NK-92 (cell line): ENCODE results near the gene GPS1.
"Not testable (repeated sequence)": the region's sequence is repeated elsewhere in the genome, so short reads cannot be mapped to it uniquely, and the experiment has no call there.

ENCODE experiments used
- DNase-seq: peaks from one replicate; lab custom pipeline; 2025; ENCODE audit not compliant: unreplicated experiment; lab: John Stamatoyannopoulos, UW

Gene GPS1

DNA sequence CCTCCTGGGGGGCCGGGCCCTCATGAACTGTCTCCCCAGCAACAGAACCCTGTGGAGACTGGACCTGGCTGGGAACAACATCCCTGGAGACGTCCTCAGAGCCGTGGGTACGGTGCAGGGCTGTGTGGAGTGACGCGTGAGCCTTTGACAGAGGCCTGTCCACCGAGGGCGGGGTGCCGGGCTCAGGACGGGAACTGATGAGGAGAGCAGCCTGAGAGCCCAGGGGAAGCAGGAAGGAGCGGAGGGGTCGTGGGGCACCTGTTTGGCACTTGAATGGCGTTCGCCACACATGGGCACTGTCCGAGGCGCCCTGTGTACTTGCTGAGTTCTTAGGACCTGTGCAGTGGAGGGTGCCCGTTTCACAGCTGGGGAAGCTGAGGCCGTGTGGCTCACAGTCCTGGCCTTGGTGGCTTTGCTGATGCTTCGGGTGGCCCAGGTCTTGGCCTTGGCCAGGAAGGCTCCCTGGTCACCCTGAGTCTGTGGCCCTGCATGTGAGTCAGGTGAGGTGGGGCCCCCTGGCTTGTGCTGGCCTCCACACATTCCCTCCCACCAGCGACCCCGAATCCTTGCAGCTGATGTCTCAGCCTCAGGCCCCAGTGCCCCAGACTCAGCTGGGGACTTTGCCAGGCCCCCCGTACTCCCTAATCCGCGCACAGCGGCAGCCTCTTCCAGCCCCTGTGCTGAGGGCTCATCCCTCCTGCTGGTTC is 26.1 kb upstream of the GPS1 start:
- no peak for DNase-seq

DNA sequence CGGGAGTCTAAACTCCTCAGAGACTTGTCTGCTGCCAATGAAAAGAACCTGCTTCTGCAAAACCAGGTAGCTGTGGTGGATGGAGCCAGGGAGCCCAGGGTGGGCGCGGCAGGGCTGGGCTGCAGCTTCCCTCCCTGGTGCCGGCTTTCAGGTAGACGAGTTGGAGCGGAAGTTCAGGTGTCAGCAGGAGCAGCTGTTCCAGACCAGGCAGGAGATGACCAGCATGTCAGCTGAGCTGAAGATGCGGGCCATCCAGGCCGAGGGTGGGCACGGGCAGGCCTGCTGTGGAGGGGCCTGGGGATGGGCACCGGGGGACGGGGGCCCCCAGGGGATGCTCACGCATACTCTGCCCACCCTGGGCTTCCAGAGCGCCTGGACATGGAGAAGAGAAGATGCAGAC is 23.5 kb upstream of the GPS1 start:
- DNase-seq, result no peak

DNA sequence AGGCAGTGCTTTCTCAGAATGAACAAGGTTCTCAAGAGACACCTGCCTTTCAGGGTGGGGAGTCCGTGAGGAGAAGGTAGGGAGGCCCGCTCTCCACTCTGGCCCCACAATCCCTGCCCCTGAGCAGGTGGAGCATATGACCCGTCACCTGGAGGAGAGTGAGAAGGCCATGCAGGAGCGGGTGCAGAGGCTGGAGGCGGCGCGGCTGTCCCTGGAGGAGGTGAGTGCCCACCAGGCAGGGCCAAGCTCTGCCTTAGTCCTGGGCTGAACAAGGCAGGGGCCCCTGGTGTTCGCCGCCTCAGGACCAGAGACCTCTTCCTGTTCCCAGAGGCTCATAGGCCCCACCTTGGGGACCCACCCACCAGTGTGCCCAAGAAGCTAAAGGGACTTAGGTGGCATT is 22.7 kb upstream of the GPS1 start:
- DNase-seq, result no peak

DNA sequence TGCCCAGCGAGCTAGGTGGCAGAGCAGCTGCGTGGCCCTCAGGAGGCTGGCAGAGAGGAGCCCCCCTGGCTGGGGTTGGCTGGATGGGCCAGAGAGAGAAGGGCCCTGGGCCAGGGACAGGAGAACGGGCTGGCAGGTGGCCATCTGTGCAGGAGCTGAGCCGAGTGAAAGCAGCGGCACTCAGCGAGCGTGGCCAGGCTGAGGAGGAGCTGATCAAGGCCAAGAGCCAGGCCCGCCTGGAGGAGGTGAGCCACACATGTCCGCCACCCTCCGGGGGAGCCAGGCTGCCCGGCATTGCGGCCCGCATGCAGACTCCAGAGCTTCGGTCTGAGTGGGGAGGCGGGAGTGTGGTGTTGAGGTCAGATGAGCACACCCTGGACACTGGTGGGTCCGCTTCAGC is 22.3 kb upstream of the GPS1 start:
- no peak for DNase-seq

DNA sequence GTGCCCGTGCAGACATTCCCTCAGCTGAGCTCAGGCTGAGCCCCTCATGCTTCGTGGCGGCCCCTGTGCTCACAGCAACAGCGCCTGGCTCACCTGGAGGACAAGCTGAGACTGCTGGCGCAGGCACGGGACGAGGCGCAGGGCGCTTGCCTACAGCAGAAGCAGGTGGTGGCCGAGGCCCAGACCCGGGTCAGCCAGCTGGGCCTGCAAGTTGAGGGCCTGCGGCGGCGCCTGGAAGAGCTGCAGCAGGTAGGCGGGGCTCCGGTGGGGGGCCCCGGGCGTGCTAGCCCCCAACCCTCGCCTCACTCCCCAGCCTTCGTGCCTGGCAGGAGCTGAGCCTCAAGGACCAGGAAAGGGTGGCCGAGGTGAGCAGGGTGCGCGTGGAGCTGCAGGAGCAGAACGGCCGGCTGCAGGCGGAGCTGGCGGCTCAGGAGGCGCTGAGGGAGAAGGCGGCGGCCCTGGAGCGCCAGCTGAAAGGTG is 21.7 kb upstream of the GPS1 start:
- no peak for DNase-seq

DNA sequence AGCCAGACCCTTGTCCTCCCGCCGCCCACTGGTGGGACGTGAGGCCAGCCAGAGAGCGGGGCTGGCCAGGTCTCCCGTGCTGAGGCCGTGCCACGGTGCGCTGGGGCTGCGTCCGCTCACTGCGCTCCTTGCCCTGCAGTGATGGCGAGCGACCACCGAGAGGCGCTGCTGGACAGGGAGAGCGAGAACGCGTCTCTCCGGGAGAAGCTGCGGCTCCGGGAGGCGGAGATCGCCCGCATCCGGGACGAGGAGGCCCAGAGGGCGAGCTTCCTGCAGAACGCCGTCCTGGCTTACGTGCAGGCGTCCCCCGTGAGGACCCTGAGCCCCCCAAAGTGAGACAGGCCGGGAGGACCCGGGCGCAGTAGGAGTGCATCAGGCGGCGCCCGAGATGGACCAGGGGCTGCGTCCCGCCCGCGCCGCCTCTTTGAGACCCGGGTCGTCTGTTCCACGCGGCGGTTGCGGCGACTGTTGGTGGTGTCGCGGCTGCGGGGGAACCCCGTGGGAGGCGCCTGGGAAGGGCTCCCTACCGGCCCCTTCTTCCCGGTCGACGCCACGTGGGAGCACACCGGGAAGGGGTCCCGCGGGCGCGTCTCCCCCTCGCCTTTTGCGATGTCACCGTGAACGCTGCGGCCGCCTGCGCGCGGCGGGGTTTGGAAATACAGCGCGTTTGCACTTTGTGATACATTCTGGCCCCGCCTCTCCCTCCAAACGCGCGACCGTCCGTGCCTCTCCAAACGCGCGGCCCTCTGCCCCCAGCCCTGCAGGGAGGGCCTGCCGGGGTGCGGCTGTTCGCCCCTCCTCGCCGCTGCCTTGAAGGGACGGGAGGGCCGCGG is 21.0 kb upstream of the GPS1 start:
- no peak for DNase-seq

DNA sequence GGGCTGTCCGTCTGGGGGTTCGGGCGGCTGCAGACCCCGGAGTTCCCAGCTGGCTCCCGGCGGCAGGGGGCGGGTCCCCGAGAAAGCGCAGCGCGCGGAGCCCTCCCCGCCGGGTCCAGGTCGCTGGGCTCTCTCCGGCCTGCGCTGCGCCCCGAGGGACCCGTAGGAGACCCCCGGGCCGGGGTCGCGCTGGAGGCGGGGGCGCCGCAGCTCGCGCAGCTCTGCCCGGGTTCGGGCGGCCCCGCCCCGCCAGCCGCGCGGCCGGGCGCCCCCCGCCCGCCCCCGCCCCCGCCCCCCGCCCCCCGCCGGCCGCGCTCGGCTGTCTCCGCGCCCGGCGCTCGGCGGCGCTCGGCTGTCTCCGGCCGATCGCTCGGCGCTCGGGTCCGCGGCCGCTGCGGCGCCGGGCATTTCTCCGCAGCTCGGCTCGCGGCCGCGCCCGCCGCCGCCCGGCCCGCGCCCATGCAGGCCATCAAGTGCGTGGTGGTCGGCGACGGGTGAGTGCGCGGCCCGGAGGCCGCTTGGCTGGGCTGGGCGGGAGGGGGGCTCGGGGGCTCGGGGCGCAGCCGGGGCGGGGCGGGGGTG is 20.3 kb upstream of the GPS1 start, which contains the start of gene RAC3:
RAC3 (plus strand) TSS at position 376 of the 582 bp plus-strand sequence; CDS start at position 460, 84 bp downstream.
- no peak for DNase-seq

DNA sequence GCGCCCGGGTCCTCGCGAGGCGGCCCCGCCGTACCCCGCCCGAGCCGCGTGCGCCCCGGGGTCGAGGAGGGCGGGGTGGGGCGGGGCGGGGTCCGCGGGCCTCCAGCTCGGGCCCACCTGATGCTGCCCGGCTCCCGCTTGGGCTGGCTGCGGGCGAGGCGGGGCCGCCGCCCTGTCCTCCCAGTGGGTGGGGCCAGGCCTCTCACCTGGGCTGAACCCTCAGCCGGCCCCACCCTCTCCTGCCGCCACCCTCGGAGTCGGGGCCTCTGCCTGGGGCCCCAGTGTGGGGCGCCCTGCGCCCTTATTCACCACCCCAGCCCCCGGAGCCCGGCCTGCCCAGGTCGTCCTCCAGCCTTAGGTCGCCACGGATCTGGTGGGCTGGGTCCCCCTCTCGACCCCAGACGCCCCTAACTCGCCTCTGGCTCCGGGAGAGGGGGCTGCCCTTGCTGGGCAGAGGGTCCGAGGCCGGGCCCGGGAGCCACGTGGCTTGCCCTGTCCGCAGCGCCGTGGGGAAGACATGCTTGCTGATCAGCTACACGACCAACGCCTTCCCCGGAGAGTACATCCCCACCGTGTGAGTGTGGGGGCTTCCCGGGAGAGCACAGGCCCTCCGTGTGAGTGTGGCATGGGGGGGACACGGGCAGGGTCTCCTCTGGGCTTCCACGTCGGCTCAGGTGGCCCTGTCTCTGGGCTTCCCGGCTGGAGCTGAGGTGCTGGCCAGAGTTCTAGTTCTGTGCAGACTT is 19.6 kb upstream of the GPS1 start:
- no peak for DNase-seq

DNA sequence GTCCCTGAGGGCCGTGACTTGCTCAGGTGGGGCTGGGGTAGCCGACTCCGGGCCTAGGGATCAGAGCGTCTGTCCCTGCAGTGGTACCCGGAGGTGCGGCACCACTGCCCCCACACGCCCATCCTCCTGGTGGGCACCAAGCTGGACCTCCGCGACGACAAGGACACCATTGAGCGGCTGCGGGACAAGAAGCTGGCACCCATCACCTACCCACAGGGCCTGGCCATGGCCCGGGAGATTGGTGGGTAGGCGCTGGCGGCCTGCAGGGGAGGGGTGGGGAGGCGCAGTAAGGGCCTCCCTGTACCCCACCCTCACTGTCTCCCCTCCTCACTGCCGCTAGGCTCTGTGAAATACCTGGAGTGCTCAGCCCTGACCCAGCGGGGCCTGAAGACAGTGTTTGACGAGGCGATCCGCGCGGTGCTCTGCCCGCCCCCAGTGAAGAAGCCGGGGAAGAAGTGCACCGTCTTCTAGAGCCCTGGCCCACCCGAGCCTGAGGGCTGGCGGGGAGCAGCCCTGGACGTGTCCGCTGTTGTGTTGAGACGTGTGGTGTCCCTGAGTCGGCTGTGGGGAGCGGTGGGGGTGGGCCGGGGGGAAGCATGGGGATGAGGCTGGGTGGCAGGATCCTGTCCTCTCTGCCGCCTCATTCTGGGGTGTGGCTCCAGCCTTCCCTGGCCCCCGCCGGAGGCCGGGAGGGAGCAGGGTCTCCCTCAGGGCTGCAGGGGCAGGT is 18.2 kb upstream of the GPS1 start:
- DNase-seq, result no peak

DNA sequence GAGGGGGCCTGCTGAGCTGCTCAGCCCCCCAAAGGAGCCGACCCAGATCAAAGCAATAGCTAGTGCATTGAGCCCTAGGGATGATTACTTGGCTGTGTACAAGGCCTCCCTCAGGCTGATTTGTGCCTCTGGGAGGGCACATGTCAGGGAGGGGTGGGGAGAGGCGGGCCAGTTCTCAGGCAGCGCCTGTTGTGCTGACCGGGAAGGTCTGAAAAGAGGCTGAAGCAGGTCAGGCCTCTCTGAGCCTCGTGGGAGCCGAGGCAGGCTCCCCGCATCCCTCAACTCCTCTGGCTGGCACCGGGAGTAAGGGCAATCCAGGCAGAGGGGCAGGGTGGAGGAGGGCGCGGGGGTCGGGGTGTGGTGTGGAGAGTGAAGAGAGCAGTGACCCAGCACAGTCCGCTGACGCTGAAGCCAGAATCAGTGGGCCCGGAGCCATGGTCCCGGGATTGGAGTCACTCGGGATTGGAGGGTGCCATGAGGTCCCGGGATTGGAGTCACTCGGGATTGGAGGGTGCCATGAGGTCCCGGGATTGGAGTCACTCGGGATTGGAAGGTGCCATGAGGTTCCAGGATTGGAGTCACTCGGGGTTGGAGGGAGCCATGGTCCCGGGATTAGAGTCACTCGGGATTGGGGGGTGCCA is 17.2 kb upstream of the GPS1 start:
- no peak for DNase-seq

DNA sequence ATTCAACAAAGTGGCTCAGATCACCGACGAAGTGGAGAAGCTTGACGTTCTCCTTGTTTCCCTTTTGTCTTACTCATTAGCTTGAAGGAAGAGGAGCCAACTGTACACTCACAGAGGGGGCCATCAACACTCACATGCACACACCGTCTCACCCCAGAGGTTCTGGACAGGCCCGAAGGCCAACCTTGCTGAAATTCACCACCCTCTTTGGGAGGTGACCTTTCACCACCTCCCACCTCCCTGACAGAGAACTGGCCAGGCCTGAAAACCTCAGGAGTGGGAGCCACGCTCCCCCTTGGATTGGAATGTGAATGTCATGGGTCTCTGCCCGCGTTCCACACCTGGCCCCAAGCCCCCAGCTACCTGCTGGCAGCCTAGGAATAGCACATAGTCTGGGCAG is 16.2 kb upstream of the GPS1 start:
- DNase-seq, result no peak

DNA sequence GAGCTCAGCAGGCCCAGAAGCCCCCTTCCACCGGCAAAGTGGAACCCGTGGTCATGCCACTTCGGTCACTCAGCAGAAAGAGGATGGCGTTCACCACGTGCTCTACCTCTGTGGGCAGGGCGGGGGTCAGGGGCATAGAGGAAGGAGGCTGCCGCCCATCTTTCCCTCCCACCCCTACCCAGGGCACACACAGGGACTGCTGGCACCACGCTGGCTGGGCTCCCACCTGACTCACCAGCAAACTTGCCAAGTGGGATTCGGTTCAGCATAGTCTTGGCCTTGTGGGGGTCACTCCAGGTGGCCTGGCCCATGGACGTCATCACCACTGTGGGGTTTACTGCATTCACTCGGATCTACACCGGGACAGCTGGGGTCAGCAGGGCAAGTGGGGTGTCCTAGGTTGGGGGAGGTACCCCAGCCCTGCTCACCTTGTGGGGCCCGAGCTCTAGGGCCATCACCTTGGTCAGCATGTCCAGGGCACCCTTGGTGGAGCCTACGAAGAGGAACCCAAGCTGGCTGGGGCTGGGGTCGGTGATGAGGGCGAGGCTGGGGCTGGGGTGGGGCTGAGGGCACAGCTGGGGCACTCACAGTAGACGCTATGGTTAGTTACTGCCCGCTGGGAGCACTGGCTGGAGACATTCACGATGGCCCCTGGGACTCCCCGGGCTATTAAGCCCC is 15.6 kb upstream of the GPS1 start:
- DNase-seq, result no peak

DNA sequence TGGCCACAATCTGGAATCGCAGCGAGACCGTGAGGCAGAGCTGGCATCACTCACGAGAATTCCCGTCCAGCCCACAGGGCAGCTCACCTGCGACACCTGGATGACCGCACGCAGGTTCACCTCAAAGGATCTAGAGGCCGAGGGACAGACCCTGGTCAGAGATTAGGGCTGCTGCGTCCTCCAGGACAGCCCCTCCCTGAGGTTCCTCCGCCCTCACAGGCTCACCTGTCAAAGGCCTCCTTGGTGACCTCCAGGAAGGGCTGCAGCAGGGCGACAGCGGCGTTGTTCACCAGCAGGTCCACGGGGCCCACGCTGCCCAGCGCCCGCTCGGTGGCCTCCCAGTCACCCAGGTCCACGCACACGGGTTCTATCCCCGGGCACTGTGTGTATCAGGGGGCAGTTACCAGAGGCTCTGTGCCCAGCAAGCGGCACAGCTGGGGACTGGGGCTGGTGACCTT is 15.0 kb upstream of the GPS1 start:
- DNase-seq, result no peak

DNA sequence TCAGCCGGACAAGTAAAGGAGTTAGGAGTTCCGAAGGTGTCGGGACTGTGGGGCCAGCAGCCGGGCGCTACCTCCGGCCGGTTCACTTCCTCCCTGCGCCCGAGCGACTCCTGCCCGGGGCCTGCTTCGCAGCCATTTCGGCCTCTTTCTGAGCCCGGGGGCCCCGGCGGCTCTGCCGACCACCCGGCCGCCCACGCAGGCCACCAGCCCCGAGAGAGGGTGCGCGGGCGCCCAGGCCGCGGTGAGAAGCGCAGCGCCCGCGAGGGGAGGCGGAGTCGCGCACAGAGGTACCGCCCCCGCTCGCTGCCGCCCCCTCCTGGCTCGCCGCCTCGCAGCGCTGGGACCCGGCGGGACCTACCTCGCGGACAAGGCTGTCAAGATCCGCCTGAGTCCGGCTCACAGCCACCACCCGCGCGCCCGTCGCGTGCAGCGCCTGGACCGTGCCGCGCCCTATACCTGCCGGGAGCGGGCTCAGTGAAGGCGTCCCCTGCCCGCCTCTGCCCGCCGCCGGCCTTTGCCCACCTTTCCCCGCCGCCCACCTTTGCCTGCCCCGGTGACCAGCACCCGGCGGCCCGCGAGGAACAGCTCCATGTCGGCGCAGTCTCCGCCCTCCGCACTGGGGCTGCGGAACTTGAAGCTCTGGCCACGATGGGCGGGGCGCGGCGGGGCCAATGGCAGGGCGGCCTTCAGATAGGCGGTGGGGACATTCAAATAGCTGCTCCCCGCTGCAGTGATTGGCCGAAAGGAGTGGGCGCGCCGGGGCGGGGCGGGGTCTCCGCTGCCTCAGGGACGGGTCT is 14.4 kb upstream of the GPS1 start, which contains the start of gene DCXR:
DCXR (minus strand) TSS at position 606 of the 797 bp plus-strand sequence; CDS start at position 591, 15 bp downstream.
- peak; percentile 59 for DNase-seq

DNA sequence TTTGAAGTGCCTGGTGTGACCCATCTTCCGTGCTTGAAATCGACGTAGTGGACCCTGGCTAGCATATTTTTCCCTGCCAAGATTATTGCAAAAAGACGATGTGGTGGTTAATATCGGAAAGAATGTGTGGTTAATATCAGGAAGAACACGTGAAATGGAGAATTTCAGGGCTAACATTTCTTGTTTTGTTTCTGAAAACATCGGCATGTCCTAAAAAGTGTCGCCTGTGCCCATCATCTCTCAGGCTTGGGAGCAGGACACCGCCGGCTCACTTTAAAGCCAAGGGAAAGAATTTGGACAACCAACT is 13.9 kb upstream of the GPS1 start:
- no peak for DNase-seq

DNA sequence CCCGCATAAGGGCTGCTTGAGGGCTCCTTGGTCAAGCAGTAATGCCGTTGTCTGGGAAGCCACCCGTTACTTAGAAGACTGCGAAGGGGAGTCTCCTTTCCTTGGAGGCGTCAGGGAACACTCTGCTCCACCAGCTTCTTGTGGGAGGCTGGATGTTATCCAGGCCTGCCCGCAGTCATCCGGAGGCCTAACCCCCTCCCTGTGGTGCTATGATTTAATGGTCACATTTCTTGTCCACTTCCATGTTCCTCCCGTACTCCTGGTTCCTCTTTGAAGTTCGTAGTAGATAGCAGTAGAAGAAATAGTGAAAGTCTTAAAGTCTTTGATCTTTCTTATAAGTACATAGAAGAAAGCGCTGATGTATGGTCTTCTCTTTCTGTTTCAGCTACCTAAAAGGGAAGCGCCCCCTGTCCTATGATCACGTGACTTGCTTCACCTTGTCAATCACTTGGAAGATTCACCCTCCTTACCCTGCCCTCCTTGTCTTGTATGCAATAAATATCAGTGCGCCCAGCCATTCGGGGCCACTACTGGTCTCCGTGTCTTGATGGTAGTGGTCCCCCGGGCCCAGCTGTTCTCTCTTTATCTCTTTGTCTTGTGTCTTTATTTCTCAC is 12.8 kb upstream of the GPS1 start:
- not testable (repeated sequence) for DNase-seq

DNA sequence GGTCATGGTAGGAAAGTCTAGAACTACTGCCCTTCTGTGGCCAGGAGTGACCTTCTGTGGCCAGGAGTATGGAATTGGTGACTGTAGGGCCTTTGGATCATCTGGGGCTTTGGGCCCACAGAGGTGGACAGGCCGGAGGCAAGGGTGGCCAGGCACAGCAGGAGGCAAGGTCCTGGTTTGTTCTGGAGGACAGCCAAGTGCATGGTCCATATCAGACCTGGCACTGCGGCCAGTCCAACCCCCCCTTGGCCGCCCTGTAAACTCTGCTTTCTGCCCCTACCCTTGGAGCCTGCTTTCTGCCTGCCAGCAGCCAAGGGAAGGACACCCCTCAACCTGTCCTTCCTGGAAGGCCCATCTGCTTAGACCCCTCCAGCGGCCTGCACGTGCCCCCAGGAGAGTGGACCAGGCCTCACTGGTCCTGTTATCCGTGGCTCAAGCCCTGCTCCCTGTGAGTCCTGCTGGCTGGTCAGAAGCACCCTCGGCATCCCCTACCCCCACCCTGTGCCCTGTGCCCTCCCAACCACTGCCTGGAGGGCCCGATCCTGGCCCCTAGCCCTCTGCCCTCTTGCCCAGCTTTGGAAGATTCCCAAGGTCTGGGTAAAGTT is 11.9 kb upstream of the GPS1 start:
- DNase-seq, result no peak
